C4-2B (cell line): Measurements from ENCODE around the gene SSNA1.

Experiments used
- H3K27ac ChIP-seq: fragments of 450-650 bp; 2 replicates; pipeline ENCODE4 v1.5.1; 2017
- ZFX ChIP-seq: fragments of 450-650 bp; IDR thresholded peaks from 2 replicates; pipeline ENCODE4 v1.6.1; 2017
- TF ChIP-seq, protein P1 (sequence below): fragments of 450-650 bp; conservative IDR thresholded peaks from 2 replicates; pipeline ENCODE4 v1.5.1; 2017; ENCODE audit warnings: mild to moderate bottlenecking

SSNA1 gene

DNA sequence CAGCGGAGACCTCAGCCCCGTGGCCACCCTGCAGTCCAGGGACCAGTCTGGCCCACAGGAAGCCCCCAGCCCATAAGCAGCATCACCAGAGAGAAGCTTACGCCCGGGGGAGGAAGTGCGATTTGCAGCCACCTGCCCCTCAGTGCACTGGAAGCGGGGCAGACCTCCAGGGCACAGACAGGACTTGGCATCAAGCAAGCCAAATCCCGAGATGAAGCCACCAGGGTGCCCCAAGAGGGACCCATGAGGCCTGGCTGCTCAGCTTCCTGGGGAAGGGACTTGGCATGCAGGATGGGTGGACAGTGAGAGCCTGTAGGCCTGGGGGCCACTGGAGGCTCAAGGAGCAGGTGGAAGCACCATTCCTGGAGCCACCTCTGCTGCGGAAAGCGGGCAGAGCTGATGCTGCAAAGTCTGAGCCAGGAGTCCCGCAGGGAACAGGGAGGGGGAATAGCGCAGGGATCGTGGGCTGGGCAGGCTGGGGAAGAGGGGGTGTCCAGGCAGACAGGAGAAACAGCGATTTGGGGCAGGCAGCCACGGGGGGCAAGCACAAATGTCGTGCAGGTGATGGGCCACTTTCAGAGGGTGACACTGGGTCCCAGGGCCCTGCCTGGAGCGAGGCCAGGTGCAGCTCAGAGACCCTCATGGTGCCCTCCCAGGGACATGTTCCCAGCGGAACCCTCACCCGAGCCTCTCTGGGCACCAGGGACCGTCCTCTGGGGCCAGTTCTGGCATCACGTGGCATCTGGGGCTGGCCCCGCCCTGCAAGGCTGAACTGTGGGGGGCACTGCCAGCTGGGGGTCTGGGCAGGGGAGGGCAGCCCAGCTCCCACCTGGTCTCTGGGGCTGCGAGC lies 21.9 kb upstream of the SSNA1 start:
- TF ChIP-seq, protein P1, sequence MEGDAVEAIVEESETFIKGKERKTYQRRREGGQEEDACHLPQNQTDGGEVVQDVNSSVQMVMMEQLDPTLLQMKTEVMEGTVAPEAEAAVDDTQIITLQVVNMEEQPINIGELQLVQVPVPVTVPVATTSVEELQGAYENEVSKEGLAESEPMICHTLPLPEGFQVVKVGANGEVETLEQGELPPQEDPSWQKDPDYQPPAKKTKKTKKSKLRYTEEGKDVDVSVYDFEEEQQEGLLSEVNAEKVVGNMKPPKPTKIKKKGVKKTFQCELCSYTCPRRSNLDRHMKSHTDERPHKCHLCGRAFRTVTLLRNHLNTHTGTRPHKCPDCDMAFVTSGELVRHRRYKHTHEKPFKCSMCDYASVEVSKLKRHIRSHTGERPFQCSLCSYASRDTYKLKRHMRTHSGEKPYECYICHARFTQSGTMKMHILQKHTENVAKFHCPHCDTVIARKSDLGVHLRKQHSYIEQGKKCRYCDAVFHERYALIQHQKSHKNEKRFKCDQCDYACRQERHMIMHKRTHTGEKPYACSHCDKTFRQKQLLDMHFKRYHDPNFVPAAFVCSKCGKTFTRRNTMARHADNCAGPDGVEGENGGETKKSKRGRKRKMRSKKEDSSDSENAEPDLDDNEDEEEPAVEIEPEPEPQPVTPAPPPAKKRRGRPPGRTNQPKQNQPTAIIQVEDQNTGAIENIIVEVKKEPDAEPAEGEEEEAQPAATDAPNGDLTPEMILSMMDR, result no peak
- H3K27ac ChIP-seq, result peak overlapping the region; percentile 100

DNA sequence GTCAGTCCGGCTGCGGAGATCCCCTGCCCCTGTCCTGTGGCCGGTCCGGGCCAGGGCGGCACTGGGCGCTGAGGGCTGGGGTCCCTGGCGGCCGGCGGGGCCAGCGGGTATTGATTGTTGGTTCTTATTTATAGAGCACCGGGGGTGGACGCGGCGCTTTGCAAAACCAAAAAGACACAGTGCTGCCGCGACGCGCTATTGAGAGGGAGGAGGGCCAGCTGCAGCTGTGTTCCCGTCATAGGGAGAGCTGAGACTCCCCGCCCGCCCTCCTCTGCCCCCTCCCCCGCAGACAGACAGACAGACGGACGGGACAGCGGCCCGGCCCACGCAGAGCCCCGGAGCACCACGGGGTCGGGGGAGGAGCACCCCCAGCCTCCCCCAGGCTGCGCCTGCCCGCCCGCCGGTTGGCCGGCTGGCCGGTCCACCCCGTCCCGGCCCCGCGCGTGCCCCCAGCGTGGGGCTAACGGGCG lies 21.2 kb upstream of the SSNA1 start:
- H3K27ac ChIP-seq, result peak overlapping the region; percentile 100
- no peak for TF ChIP-seq ZFX
- TF ChIP-seq, protein P1, result no peak

- TF ChIP-seq ZFX, result no peak
- TF ChIP-seq, protein P1, result no peak
- peak overlapping the region; percentile 100 for H3K27ac ChIP-seq
Observed at GRCh38 chr9:137167747-137168572, 20.5 kb upstream of the SSNA1 start.

DNA sequence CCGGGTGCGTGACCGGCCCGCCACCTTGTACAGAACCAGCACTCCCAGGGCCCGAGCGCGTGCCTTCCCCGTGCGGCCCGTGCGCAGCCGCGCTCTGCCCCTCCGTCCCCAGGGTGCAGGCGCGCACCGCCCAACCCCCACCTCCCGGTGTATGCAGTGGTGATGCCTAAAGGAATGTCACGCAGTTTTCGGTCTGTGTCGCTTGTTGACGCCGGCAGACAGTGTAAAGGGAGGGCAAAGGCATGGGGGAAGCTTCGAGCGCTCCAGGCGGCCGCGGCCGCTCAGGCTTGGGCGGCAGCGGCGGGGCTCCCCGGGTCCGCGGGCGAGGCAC lies 19.9 kb upstream of the SSNA1 start:
- TF ChIP-seq, protein P1, result no peak
- TF ChIP-seq ZFX, result no peak
- peak overlapping the region; percentile 100 for H3K27ac ChIP-seq

DNA sequence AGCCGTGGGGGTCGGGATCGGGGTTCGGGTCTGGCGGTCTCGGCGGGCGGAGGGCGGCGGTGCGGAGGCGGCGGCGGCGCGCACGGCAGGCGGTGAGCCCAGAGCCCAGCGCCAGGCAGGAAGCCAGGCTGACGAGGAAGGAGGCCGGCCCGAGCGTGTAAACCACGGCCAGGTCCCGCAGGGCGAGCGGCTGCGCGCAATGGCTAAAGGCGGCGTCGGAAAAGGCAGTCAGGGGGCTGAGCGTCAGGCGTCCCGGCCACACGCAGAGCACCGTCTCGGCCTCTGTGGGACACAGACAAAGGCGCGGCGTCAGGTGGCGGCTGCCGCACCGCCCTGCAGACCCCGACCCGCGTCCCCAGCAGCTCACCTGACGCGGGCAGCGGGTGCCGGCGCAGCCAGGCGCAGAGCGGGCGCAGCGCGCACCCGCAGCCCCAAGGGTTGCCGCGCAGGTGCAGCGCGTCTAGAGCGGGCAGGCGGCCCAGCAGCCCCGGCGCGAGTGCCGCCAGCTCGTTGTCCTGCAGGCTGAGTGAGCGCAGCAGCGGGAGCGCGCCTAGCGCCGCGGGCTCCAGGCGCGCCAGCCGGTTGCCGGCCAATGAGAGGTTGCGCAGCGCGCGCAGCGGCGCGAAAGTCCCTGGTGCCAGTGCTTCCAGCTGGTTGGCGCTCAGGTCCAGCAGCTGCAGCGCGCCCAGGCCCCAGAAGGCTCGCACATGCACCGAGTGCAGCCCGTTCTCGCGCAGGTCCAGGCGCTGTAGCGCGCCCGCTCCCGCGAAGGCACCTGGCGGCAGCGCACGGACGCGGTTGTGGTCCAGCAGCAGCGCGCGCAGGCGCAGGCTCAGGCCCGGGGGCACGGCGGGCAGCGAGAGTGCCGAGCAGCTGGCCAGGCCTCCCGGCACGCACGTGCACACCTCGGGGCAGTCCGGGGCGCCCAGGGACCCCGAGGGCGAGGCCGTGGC lies 19.3 kb upstream of the SSNA1 start:
- TF ChIP-seq, protein P1, result no peak; the same call in 1 of the 2 replicates
- peak; percentile 53 for TF ChIP-seq ZFX
- peak overlapping the region; percentile 100 for H3K27ac ChIP-seq

DNA sequence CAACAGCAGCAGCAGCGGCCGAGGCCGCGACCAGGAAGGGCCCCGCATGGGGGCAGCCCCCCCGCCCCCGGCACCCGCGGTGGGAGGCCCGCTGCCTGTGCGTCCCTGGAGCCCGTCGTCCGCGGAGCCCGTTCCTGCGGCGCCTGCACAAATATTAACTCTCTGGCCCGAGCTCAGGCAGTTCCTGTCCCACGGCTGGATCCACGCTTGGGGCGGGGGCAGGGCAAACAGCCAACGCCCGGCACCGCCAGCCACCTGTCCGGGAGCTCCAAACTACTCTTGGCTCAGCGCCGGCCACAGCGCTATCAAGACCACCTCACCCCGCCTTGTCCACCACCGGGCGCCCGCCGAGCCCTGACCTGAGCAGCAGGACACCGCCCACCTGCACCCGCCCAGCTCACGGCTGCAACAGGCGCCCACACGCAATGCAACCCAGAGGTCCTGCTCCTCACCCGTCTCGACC lies 18.5 kb upstream of the SSNA1 start, which contains the start of gene LRRC26:
LRRC26 (minus strand) TSS at position 156 of the 463 bp plus-strand sequence; CDS start at position 48, 108 bp downstream.
- TF ChIP-seq ZFX, result peak; percentile 33
- TF ChIP-seq, protein P1, result no peak
- H3K27ac ChIP-seq, result peak within 1 kb of the TSS; percentile 100
